BE2C (cell line): ENCODE measurements around the gene ELF1. TPM values are rescaled to one million over a fixed set of nuclear protein-coding genes. Genes with fewer than 3 reads are reported as not detected.

Experiments used
- DNase-seq: peaks from one replicate; pipeline ENCODE4 v3.0.0-alpha.2; 2020
- H3K27me3 ChIP-seq: fragments of 250-450 bp; sonication (Bioruptor Pico); 2 replicates; pipeline ENCODE4 v1.5.1; 2020; ENCODE audit warnings: mild to moderate bottlenecking
- H3K36me3 ChIP-seq: fragments of 250-450 bp; sonication (Bioruptor Pico); 2 replicates; pipeline ENCODE4 v1.5.1; 2020; ENCODE audit warnings: mild to moderate bottlenecking
- H3K4me1 ChIP-seq: fragments of 250-450 bp; sonication (Bioruptor Pico); 2 replicates; pipeline ENCODE4 v1.5.1; 2020
- H3K4me3 ChIP-seq: 2 replicates; pipeline ENCODE4 v1.5.1; 2011; ENCODE audit warnings: low read depth, low read length
- H3K9me3 ChIP-seq: fragments of 250-450 bp; sonication (Bioruptor Pico); 2 replicates; pipeline ENCODE4 v1.5.1; 2020
- polyA plus RNA-seq: library from polyadenylated mRNA; unstranded; fragments of >200 nt; gene quantifications from one replicate; pipeline ENCODE4 v1.2.1, GENCODE V29; 2012; ENCODE audit warnings: low read depth, missing spikeins; ENCODE audit not compliant: insufficient read length, insufficient read depth
- TF ChIP-seq, protein P1 (sequence below): IDR thresholded peaks from 2 replicates; pipeline ENCODE4 v1.5.1; 2012; ENCODE audit warnings: mild to moderate bottlenecking, low read depth, low read length

The ELF1 gene
- 2.7 TPM for polyA plus RNA-seq

DNA sequence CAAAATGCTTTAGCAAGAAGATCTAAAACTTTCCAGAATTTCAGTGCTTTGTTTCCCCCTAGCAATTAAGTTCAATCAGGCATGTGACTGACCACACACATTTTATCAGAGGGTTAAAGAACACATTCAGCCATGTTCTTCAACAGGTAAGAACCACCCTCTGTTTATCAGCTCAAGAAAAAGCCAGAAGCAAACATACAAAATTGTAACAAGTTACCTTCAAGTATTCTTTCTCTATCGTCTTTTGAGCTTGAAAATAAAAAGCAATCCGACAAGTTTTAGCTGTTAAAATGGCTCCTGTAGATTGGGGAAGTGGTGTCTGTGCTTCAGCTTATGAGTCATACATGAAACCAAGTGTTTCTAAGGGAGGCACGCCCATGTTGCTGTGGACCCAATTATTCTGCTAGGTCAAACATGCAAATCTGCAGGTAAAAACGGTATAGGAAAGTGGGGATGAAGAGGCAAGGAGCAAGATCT is at the start of gene ELF1:
ELF1 (minus strand) TSS at position 306 of the 477 bp plus-strand sequence. CDS start 37,262 bp downstream, outside the sequence.
- Histone ChIP-seq H3K4me1 (peaks cover 5% of the 10 kb centered on the region; the same call in 1 of the 2 replicates), H3K36me3 (no peaks in the 10 kb centered on the region), H3K4me3 (no peak within 1 kb of the TSS), H3K9me3 (no peaks in the 10 kb centered on the region), H3K27me3 (no peaks in the 10 kb centered on the region)
- no peak for DNase-seq
- TF ChIP-seq, protein P1, sequence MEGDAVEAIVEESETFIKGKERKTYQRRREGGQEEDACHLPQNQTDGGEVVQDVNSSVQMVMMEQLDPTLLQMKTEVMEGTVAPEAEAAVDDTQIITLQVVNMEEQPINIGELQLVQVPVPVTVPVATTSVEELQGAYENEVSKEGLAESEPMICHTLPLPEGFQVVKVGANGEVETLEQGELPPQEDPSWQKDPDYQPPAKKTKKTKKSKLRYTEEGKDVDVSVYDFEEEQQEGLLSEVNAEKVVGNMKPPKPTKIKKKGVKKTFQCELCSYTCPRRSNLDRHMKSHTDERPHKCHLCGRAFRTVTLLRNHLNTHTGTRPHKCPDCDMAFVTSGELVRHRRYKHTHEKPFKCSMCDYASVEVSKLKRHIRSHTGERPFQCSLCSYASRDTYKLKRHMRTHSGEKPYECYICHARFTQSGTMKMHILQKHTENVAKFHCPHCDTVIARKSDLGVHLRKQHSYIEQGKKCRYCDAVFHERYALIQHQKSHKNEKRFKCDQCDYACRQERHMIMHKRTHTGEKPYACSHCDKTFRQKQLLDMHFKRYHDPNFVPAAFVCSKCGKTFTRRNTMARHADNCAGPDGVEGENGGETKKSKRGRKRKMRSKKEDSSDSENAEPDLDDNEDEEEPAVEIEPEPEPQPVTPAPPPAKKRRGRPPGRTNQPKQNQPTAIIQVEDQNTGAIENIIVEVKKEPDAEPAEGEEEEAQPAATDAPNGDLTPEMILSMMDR = no peak

DNA sequence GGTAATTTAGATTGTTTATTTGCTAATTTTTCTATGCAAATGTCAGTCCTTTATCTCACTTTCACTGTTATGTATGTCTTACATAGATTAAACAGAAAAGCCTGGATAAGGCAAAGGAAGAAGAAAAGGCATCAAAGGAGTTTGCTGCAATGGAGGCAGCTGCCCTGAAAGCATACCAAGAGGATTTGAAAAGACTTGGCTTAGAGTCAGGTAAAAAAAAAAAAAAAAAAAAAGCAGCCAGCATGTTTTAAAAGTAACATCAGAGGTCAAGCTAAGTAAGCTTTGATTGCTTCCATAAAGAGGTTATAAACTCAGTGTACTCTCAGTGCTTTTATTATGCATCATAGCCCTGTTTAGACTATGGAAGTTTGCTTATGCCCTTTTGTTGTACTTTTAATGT is 46.0 kb upstream of the ELF1 start:
- Histone ChIP-seq H3K27me3 (no peaks in the 10 kb centered on the region), H3K9me3 (no peaks in the 10 kb centered on the region), H3K4me1 (no peaks in the 10 kb centered on the region), H3K4me3 (no peak overlapping the region), H3K36me3 (peaks cover 34% of the 10 kb centered on the region)
- no peak for DNase-seq
- TF ChIP-seq, protein P1 = no peak

DNA sequence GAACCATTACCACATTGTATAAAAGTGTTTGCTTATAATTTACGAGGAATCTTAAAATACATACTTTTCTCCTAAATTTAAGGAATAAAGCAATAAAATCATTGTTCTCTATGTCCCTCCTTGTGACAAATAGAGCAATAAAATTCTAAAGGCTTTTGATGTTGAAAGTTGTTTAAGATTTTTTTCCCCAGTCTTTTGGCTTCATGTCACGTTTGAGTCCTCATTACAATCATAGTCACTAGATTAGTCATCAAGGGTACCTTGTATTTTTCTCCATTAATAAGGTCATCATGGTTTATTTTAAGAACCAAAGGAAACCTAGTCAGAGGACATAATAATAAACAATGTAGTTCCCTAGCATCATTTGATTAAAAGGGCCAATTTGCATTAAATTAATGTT is 45.4 kb upstream of the ELF1 start:
- no peaks in the 10 kb centered on the region for H3K4me1 ChIP-seq
- H3K4me3 ChIP-seq = no peak overlapping the region
- H3K9me3 ChIP-seq = no peaks in the 10 kb centered on the region
- peaks cover 31% of the 10 kb centered on the region for H3K36me3 ChIP-seq
- no peaks in the 10 kb centered on the region for H3K27me3 ChIP-seq
- no peak for DNase-seq
- TF ChIP-seq, protein P1 = no peak

DNA sequence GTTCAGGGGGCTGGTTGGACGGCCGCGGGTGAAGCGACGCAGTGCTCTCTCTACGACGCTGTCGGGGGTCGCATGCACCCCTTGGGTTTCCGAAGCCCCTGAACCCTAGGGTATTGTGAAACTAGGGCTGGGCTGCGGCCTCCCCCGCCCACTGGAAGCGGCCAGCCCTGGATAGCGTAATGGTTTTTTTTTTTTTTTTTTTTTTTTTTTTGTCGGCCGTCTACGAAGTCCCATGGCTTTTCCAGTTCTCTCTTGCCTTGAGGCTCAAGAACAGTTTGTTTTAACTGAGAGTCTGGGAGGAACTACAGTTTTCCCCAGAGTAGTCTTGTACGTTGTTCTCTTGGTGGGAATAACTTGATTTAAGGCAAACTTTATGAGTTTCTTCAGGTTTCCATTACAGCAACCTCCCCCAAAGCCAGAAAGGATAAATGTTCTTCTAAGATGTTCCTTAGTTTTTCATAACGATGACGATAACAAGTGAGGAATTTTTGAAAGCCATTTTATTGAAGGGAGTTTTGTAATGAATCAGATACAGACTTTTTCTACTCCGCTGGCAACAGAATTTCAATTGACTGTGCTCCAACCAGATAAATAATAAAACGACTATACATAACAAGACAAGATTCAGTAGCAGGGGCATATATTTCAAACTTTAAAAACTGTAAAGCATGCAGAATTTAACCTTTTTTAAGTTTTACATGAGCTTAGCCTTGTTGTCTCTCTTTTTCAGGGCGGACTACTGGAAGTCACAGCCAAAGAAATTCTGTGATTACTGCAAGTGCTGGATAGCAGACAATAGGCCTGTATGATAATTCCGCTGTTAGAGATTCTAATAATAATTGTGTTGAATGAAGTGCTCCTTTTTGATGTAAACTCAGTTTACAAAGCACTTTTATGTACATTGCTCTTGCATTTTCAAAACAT is 43.1 kb upstream of the ELF1 start:
- peak overlapping the region; percentile 90 for H3K4me3 ChIP-seq
- H3K36me3 ChIP-seq = peaks cover 11% of the 10 kb centered on the region
- TF ChIP-seq, protein P1 = no peak
- no peaks in the 10 kb centered on the region; the same call in 1 of the 2 replicates for H3K4me1 ChIP-seq
- H3K27me3 ChIP-seq = no peaks in the 10 kb centered on the region
- no peaks in the 10 kb centered on the region for H3K9me3 ChIP-seq
- no peak for DNase-seq

DNA sequence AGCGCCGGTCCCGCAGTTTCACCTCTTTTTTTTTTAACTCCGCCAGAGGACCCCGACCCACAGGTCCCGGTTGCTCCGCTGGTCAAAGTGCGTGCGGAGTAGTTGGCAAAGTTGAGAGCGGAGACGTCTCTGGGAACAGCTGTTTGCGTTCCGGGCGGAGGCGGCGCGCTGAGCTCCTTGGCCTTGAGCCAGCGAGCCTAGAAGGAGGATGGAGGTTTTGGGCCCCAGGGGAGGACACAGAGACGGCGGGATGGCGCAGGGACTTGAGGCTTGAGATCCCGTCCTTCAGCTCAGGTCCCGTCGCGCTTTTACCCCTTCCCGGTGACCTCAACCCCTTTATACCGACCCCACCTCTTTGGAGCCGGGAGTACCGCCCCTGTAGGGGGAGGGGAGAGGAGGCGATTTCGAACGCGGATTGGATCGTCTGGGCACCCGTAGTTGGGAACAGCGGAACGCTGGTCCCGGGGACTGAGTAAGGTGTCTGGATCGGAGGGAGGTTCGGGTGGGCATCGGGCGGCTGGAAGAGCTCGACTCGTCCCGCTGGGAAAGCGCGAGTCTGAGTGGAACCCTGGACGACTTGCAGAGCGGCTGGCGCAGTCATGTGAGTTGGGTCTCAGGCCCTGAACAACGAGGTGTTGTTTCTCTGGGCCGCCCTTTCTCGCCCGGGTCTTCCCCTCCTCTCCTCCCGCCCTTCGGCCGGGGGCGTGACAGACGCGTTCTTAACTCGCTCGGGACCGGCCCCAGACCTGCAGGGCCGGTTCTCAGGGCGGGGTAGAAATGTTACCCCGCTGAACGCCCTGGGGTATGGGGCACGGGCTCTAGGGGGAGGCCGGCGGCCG is 42.2 kb upstream of the ELF1 start, which contains the start of gene WBP4:
WBP4 (plus strand) TSS at position 435 of the 839 bp plus-strand sequence; CDS start at position 600, 165 bp downstream.
- DNase-seq = peak; percentile 91
- TF ChIP-seq, protein P1 = no peak
- Histone ChIP-seq H3K4me3 (peak within 1 kb of the TSS; percentile 90), H3K27me3 (no peaks in the 10 kb centered on the region), H3K36me3 (peaks cover 10% of the 10 kb centered on the region), H3K4me1 (no peaks in the 10 kb centered on the region; the same call in 1 of the 2 replicates), H3K9me3 (no peaks in the 10 kb centered on the region)
